ENCODE data around the gene PCNT.
"Not testable (repeated sequence)": the region's sequence is repeated elsewhere in the genome, so short reads cannot be mapped to it uniquely, and the experiment has no call there.

The PCNT gene

GRCh38 chr21:46393941-46394594 lies 70.1 kb downstream of the PCNT start:
- H3K4me1 ChIP-seq (ENCODE audit: control insufficient read depth, insufficient read depth, low read length, unreplicated experiment), result peaks cover 9% of the 10 kb centered on the region
- no peaks in the 10 kb centered on the region for H3K27me3 ChIP-seq (ENCODE audit: insufficient read depth, low read length)
- H3K4me3 ChIP-seq (ENCODE audit: low read depth, low read length), result no peak overlapping the region
- H3K79me2 ChIP-seq (ENCODE audit: control insufficient read depth, insufficient read depth, low read length, unreplicated experiment), result peaks cover 3% of the 10 kb centered on the region
- no peak overlapping the region for H3K27ac ChIP-seq (ENCODE audit: low read depth, low read length)
- H2AFZ ChIP-seq (ENCODE audit: low read length, unreplicated experiment), result no peak overlapping the region
- peaks cover 8% of the 10 kb centered on the region; the same call in 1 of the 2 replicates for H3K36me3 ChIP-seq (ENCODE audit: insufficient read depth, low read length)

- Histone ChIP-seq H2AFZ (ENCODE audit: low read length, unreplicated experiment) (no peak overlapping the region), H3K79me2 (ENCODE audit: control insufficient read depth, insufficient read depth, low read length, unreplicated experiment) (peaks cover 3% of the 10 kb centered on the region), H3K4me1 (ENCODE audit: control insufficient read depth, insufficient read depth, low read length, unreplicated experiment) (peaks cover 9% of the 10 kb centered on the region), H3K27me3 (ENCODE audit: insufficient read depth, low read length) (no peaks in the 10 kb centered on the region), H3K4me3 (ENCODE audit: low read depth, low read length) (no peak overlapping the region), H3K27ac (ENCODE audit: low read depth, low read length) (no peak overlapping the region), H3K36me3 (ENCODE audit: insufficient read depth, low read length) (peaks cover 8% of the 10 kb centered on the region; the same call in 1 of the 2 replicates)
These were observed 70.7 kb downstream of the PCNT start for GRCh38 chr21:46394595-46395104.

GRCh38 chr21:46397211-46397905 lies 73.4 kb downstream of the PCNT start:
- H3K27me3 ChIP-seq (ENCODE audit: insufficient read depth, low read length), result no peaks in the 10 kb centered on the region
- H3K4me1 ChIP-seq (ENCODE audit: control insufficient read depth, insufficient read depth, low read length, unreplicated experiment), result peaks cover 8% of the 10 kb centered on the region
- H3K4me3 ChIP-seq (ENCODE audit: low read depth, low read length), result no peak overlapping the region
- H3K36me3 ChIP-seq (ENCODE audit: insufficient read depth, low read length), result peaks cover 20% of the 10 kb centered on the region; the same call in 1 of the 2 replicates
- H3K79me2 ChIP-seq (ENCODE audit: control insufficient read depth, insufficient read depth, low read length, unreplicated experiment), result peaks cover 3% of the 10 kb centered on the region
- H2AFZ ChIP-seq (ENCODE audit: low read length, unreplicated experiment), result no peak overlapping the region
- H3K27ac ChIP-seq (ENCODE audit: low read depth, low read length), result no peak overlapping the region

GRCh38 chr21:46397993-46398392 lies 74.0 kb downstream of the PCNT start:
- no peak overlapping the region for H3K27ac ChIP-seq (ENCODE audit: low read depth, low read length)
- H3K79me2 ChIP-seq (ENCODE audit: control insufficient read depth, insufficient read depth, low read length, unreplicated experiment), result peaks cover 3% of the 10 kb centered on the region
- H3K36me3 ChIP-seq (ENCODE audit: insufficient read depth, low read length), result peaks cover 23% of the 10 kb centered on the region; the same call in 1 of the 2 replicates
- H3K4me3 ChIP-seq (ENCODE audit: low read depth, low read length), result no peak overlapping the region
- H3K27me3 ChIP-seq (ENCODE audit: insufficient read depth, low read length), result no peaks in the 10 kb centered on the region
- H2AFZ ChIP-seq (ENCODE audit: low read length, unreplicated experiment), result no peak overlapping the region
- H3K4me1 ChIP-seq (ENCODE audit: control insufficient read depth, insufficient read depth, low read length, unreplicated experiment), result peaks cover 2% of the 10 kb centered on the region

GRCh38 chr21:46399129-46399528 lies 75.2 kb downstream of the PCNT start:
- Histone ChIP-seq H3K79me2 (ENCODE audit: control insufficient read depth, insufficient read depth, low read length, unreplicated experiment) (peaks cover 3% of the 10 kb centered on the region), H2AFZ (ENCODE audit: low read length, unreplicated experiment) (no peak overlapping the region), H3K27ac (ENCODE audit: low read depth, low read length) (no peak overlapping the region), H3K36me3 (ENCODE audit: insufficient read depth, low read length) (peaks cover 23% of the 10 kb centered on the region; the same call in 1 of the 2 replicates), H3K4me1 (ENCODE audit: control insufficient read depth, insufficient read depth, low read length, unreplicated experiment) (no peaks in the 10 kb centered on the region), H3K4me3 (ENCODE audit: low read depth, low read length) (no peak overlapping the region), H3K27me3 (ENCODE audit: insufficient read depth, low read length) (no peaks in the 10 kb centered on the region)

GRCh38 chr21:46399686-46400085 lies 75.7 kb downstream of the PCNT start:
- Histone ChIP-seq H3K27ac (ENCODE audit: low read depth, low read length) (no peak overlapping the region), H3K79me2 (ENCODE audit: control insufficient read depth, insufficient read depth, low read length, unreplicated experiment) (peaks cover 3% of the 10 kb centered on the region), H3K4me3 (ENCODE audit: low read depth, low read length) (no peak overlapping the region), H3K36me3 (ENCODE audit: insufficient read depth, low read length) (peaks cover 19% of the 10 kb centered on the region; the same call in 1 of the 2 replicates), H2AFZ (ENCODE audit: low read length, unreplicated experiment) (no peak overlapping the region), H3K4me1 (ENCODE audit: control insufficient read depth, insufficient read depth, low read length, unreplicated experiment) (no peaks in the 10 kb centered on the region), H3K27me3 (ENCODE audit: insufficient read depth, low read length) (no peaks in the 10 kb centered on the region)

- Histone ChIP-seq H3K27me3 (ENCODE audit: insufficient read depth, low read length) (no peaks in the 10 kb centered on the region), H3K36me3 (ENCODE audit: insufficient read depth, low read length) (peaks cover 18% of the 10 kb centered on the region; the same call in 1 of the 2 replicates), H3K79me2 (ENCODE audit: control insufficient read depth, insufficient read depth, low read length, unreplicated experiment) (peaks cover under 1% of the 10 kb centered on the region), H3K27ac (ENCODE audit: low read depth, low read length) (no peak overlapping the region), H3K4me1 (ENCODE audit: control insufficient read depth, insufficient read depth, low read length, unreplicated experiment) (no peaks in the 10 kb centered on the region), H3K4me3 (ENCODE audit: low read depth, low read length) (no peak overlapping the region), H2AFZ (ENCODE audit: low read length, unreplicated experiment) (no peak overlapping the region)
These were observed 77.4 kb downstream of the PCNT start for GRCh38 chr21:46401186-46401910.

- no peaks in the 10 kb centered on the region for H3K27me3 ChIP-seq (ENCODE audit: insufficient read depth, low read length)
- H3K36me3 ChIP-seq (ENCODE audit: insufficient read depth, low read length), result peaks cover 18% of the 10 kb centered on the region; the same call in 1 of the 2 replicates
- no peak overlapping the region for H3K4me3 ChIP-seq (ENCODE audit: low read depth, low read length)
- no peak overlapping the region for H2AFZ ChIP-seq (ENCODE audit: low read length, unreplicated experiment)
- no peak overlapping the region for H3K27ac ChIP-seq (ENCODE audit: low read depth, low read length)
- no peaks in the 10 kb centered on the region for H3K4me1 ChIP-seq (ENCODE audit: control insufficient read depth, insufficient read depth, low read length, unreplicated experiment)
- no peaks in the 10 kb centered on the region for H3K79me2 ChIP-seq (ENCODE audit: control insufficient read depth, insufficient read depth, low read length, unreplicated experiment)
These were observed 78.5 kb downstream of the PCNT start for GRCh38 chr21:46402421-46402820.

GRCh38 chr21:46403234-46403811 lies 79.4 kb downstream of the PCNT start:
- not testable (repeated sequence) for H3K4me1 ChIP-seq (ENCODE audit: control insufficient read depth, insufficient read depth, low read length, unreplicated experiment); H3K27me3 ChIP-seq (ENCODE audit: insufficient read depth, low read length); H3K4me3 ChIP-seq (ENCODE audit: low read depth, low read length); H3K79me2 ChIP-seq (ENCODE audit: control insufficient read depth, insufficient read depth, low read length, unreplicated experiment); H3K27ac ChIP-seq (ENCODE audit: low read depth, low read length); H2AFZ ChIP-seq (ENCODE audit: low read length, unreplicated experiment)
- peaks cover 15% of the 10 kb centered on the region; the same call in 1 of the 2 replicates for H3K36me3 ChIP-seq (ENCODE audit: insufficient read depth, low read length)

- no peaks in the 10 kb centered on the region for H3K27me3 ChIP-seq (ENCODE audit: insufficient read depth, low read length)
- no peak overlapping the region for H3K4me3 ChIP-seq (ENCODE audit: low read depth, low read length)
- no peaks in the 10 kb centered on the region for H3K4me1 ChIP-seq (ENCODE audit: control insufficient read depth, insufficient read depth, low read length, unreplicated experiment)
- H3K36me3 ChIP-seq (ENCODE audit: insufficient read depth, low read length), result peaks cover 15% of the 10 kb centered on the region; the same call in 1 of the 2 replicates
- no peak overlapping the region for H3K27ac ChIP-seq (ENCODE audit: low read depth, low read length)
- no peaks in the 10 kb centered on the region for H3K79me2 ChIP-seq (ENCODE audit: control insufficient read depth, insufficient read depth, low read length, unreplicated experiment)
- no peak overlapping the region for H2AFZ ChIP-seq (ENCODE audit: low read length, unreplicated experiment)
These were observed 80.3 kb downstream of the PCNT start for GRCh38 chr21:46404306-46404705.

Measured in ACC112 (cell line).